ENCODE results near the gene AGTR1. TPM values are rescaled to one million over a fixed set of nuclear protein-coding genes. Genes with fewer than 3 reads are reported as not detected.

The AGTR1 gene
- total and polyA plus RNA-seq, 2 of the 13 experiments (the other 11 are each of a cell fraction or from before 2014, with no cell fraction given): 0.64 to 1.5 TPM

DNA sequence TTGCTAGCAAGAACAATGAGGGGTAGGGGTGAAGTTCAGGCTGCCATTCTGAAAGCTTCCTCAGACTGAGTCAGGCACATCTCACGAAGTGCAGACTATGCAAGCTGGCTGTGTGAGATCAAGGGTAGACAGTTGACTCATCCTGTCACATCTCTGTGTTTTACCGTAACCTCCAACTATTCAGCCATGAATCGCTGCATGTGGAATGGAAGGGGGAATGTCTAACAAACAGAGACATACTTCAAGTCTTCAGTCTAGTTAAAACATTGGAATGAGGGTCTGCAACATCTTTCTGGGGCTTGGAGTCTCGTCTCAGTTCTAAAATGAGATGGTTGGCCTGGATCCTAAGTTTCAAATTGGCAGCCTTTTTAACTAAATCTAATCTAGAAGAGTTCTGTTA, 25.9 kb downstream of the AGTR1 start (continued):
- TF ChIP-seq, protein P1, sequence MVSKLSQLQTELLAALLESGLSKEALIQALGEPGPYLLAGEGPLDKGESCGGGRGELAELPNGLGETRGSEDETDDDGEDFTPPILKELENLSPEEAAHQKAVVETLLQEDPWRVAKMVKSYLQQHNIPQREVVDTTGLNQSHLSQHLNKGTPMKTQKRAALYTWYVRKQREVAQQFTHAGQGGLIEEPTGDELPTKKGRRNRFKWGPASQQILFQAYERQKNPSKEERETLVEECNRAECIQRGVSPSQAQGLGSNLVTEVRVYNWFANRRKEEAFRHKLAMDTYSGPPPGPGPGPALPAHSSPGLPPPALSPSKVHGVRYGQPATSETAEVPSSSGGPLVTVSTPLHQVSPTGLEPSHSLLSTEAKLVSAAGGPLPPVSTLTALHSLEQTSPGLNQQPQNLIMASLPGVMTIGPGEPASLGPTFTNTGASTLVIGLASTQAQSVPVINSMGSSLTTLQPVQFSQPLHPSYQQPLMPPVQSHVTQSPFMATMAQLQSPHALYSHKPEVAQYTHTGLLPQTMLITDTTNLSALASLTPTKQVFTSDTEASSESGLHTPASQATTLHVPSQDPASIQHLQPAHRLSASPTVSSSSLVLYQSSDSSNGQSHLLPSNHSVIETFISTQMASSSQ (IDR thresholded peaks at IDR 0.05; ENCODE audit: low read depth): no peak
- TF ChIP-seq, protein P1 (CRISPR knock-in tag; IDR thresholded peaks at IDR 0.05; ENCODE audit: borderline replicate concordance): no peak
- TF ChIP-seq, protein P2, sequence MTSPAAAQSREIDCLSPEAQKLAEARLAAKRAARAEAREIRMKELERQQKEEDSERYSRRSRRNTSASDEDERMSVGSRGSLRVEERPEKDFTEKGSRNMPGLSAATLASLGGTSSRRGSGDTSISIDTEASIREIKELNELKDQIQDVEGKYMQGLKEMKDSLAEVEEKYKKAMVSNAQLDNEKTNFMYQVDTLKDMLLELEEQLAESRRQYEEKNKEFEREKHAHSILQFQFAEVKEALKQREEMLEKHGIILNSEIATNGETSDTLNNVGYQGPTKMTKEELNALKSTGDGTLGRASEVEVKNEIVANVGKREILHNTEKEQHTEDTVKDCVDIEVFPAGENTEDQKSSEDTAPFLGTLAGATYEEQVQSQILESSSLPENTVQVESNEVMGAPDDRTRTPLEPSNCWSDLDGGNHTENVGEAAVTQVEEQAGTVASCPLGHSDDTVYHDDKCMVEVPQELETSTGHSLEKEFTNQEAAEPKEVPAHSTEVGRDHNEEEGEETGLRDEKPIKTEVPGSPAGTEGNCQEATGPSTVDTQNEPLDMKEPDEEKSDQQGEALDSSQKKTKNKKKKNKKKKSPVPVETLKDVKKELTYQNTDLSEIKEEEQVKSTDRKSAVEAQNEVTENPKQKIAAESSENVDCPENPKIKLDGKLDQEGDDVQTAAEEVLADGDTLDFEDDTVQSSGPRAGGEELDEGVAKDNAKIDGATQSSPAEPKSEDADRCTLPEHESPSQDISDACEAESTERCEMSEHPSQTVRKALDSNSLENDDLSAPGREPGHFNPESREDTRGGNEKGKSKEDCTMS (CRISPR knock-in tag; conservative IDR thresholded peaks at IDR 0.05): no peak
- no peak for TF ChIP-seq STAG1 (CRISPR knock-in tag; IDR thresholded peaks at IDR 0.05)
- TF ChIP-seq GZF1 (CRISPR knock-in tag; IDR thresholded peaks at IDR 0.05): no peak
- no peak for TF ChIP-seq ZSCAN21 (CRISPR knock-in tag; IDR thresholded peaks at IDR 0.05; ENCODE audit: borderline replicate concordance)
- TF ChIP-seq, protein P3, sequence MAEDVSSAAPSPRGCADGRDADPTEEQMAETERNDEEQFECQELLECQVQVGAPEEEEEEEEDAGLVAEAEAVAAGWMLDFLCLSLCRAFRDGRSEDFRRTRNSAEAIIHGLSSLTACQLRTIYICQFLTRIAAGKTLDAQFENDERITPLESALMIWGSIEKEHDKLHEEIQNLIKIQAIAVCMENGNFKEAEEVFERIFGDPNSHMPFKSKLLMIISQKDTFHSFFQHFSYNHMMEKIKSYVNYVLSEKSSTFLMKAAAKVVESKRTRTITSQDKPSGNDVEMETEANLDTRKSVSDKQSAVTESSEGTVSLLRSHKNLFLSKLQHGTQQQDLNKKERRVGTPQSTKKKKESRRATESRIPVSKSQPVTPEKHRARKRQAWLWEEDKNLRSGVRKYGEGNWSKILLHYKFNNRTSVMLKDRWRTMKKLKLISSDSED (CRISPR knock-in tag; IDR thresholded peaks at IDR 0.05): no peak
- TF ChIP-seq, protein P4, sequence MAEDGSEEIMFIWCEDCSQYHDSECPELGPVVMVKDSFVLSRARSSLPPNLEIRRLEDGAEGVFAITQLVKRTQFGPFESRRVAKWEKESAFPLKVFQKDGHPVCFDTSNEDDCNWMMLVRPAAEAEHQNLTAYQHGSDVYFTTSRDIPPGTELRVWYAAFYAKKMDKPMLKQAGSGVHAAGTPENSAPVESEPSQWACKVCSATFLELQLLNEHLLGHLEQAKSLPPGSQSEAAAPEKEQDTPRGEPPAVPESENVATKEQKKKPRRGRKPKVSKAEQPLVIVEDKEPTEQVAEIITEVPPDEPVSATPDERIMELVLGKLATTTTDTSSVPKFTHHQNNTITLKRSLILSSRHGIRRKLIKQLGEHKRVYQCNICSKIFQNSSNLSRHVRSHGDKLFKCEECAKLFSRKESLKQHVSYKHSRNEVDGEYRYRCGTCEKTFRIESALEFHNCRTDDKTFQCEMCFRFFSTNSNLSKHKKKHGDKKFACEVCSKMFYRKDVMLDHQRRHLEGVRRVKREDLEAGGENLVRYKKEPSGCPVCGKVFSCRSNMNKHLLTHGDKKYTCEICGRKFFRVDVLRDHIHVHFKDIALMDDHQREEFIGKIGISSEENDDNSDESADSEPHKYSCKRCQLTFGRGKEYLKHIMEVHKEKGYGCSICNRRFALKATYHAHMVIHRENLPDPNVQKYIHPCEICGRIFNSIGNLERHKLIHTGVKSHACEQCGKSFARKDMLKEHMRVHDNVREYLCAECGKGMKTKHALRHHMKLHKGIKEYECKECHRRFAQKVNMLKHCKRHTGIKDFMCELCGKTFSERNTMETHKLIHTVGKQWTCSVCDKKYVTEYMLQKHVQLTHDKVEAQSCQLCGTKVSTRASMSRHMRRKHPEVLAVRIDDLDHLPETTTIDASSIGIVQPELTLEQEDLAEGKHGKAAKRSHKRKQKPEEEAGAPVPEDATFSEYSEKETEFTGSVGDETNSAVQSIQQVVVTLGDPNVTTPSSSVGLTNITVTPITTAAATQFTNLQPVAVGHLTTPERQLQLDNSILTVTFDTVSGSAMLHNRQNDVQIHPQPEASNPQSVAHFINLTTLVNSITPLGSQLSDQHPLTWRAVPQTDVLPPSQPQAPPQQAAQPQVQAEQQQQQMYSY (CRISPR knock-in tag; IDR thresholded peaks at IDR 0.05): no peak
- TF ChIP-seq, protein P5, sequence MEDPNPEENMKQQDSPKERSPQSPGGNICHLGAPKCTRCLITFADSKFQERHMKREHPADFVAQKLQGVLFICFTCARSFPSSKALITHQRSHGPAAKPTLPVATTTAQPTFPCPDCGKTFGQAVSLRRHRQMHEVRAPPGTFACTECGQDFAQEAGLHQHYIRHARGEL (CRISPR knock-in tag; IDR thresholded peaks at IDR 0.05): no peak
- TF ChIP-seq, protein P6, sequence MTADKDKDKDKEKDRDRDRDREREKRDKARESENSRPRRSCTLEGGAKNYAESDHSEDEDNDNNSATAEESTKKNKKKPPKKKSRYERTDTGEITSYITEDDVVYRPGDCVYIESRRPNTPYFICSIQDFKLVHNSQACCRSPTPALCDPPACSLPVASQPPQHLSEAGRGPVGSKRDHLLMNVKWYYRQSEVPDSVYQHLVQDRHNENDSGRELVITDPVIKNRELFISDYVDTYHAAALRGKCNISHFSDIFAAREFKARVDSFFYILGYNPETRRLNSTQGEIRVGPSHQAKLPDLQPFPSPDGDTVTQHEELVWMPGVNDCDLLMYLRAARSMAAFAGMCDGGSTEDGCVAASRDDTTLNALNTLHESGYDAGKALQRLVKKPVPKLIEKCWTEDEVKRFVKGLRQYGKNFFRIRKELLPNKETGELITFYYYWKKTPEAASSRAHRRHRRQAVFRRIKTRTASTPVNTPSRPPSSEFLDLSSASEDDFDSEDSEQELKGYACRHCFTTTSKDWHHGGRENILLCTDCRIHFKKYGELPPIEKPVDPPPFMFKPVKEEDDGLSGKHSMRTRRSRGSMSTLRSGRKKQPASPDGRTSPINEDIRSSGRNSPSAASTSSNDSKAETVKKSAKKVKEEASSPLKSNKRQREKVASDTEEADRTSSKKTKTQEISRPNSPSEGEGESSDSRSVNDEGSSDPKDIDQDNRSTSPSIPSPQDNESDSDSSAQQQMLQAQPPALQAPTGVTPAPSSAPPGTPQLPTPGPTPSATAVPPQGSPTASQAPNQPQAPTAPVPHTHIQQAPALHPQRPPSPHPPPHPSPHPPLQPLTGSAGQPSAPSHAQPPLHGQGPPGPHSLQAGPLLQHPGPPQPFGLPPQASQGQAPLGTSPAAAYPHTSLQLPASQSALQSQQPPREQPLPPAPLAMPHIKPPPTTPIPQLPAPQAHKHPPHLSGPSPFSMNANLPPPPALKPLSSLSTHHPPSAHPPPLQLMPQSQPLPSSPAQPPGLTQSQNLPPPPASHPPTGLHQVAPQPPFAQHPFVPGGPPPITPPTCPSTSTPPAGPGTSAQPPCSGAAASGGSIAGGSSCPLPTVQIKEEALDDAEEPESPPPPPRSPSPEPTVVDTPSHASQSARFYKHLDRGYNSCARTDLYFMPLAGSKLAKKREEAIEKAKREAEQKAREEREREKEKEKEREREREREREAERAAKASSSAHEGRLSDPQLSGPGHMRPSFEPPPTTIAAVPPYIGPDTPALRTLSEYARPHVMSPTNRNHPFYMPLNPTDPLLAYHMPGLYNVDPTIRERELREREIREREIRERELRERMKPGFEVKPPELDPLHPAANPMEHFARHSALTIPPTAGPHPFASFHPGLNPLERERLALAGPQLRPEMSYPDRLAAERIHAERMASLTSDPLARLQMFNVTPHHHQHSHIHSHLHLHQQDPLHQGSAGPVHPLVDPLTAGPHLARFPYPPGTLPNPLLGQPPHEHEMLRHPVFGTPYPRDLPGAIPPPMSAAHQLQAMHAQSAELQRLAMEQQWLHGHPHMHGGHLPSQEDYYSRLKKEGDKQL (CRISPR knock-in tag; IDR thresholded peaks at IDR 0.05; ENCODE audit: low read depth): no peak
- TF ChIP-seq MTA1 (CRISPR knock-in tag; IDR thresholded peaks at IDR 0.05; ENCODE audit: borderline replicate concordance): no peak
